H1 (cell line): ENCODE measurements around the gene AIDA. TPM values are rescaled to one million over a fixed set of nuclear protein-coding genes. Genes with fewer than 3 reads are reported as not detected.

ENCODE experiments used
- CREB1 ChIP-seq: IDR thresholded peaks from 2 replicates; pipeline ENCODE4 v1.6.1; 2012; ENCODE audit warnings: inconsistent platforms
- polyA plus RNA-seq, 7 experiments: library from polyadenylated mRNA; depleted of rRNA in 3 of 7; stranded (reverse) in 5 of 7; unstranded in 2 of 7; fragments of >200 nt in 5 of 7; fragments of 200-250 nt in 2 of 7; gene quantifications; 1 replicate in 5 of 7; 2 replicates in 1 of 7; 4 replicates in 1 of 7; pipeline versions ENCODE4 v1.2.1 to v1.2.3, GENCODE V29; 2011 to 2013; ENCODE audit warnings: missing spikeins in 2 of 7, mixed read lengths in 2 of 7
- total RNA-seq: library from RNA; stranded (reverse); fragmentation: NEBNext Ultra II Directional; extraction: Animal tissue kit (Norgen Biotek cat#: 25700); gene quantifications from 2 replicates; pipeline ENCODE4 v1.2.1, GENCODE V29; 2021
- TF ChIP-seq, protein P1 (sequence below): fragments of 300-600 bp; sonication (generic); IDR thresholded peaks from 2 replicates; pipeline ENCODE4 v1.7.1; 2012; ENCODE audit warnings: low read length, moderate library complexity, mild to moderate bottlenecking, inconsistent platforms; ENCODE audit not compliant: insufficient replicate concordance

AIDA gene
- total and polyA plus RNA-seq, 2 of the 8 experiments (the other 6 are each of a cell fraction or from before 2014, with no cell fraction given), result 52.5 to 103 TPM

DNA sequence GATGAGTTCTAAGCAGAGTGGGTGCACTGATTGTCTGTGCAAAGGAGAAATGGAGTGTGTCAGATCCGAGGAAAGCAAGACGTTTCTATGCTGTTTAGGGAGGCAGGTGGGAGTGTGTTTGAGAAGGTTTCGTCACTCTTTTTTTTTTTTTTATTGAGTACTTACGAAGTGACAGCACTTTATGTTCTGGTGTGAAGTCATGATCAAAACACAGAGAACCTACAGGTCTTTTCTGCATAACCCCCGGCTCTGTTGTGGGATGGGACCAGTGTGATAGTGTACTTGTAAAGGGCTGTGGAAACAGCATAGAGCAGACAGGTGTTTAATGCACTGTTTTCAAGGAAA, 67.7 kb downstream of the AIDA start (continued):
- TF ChIP-seq, protein P1, sequence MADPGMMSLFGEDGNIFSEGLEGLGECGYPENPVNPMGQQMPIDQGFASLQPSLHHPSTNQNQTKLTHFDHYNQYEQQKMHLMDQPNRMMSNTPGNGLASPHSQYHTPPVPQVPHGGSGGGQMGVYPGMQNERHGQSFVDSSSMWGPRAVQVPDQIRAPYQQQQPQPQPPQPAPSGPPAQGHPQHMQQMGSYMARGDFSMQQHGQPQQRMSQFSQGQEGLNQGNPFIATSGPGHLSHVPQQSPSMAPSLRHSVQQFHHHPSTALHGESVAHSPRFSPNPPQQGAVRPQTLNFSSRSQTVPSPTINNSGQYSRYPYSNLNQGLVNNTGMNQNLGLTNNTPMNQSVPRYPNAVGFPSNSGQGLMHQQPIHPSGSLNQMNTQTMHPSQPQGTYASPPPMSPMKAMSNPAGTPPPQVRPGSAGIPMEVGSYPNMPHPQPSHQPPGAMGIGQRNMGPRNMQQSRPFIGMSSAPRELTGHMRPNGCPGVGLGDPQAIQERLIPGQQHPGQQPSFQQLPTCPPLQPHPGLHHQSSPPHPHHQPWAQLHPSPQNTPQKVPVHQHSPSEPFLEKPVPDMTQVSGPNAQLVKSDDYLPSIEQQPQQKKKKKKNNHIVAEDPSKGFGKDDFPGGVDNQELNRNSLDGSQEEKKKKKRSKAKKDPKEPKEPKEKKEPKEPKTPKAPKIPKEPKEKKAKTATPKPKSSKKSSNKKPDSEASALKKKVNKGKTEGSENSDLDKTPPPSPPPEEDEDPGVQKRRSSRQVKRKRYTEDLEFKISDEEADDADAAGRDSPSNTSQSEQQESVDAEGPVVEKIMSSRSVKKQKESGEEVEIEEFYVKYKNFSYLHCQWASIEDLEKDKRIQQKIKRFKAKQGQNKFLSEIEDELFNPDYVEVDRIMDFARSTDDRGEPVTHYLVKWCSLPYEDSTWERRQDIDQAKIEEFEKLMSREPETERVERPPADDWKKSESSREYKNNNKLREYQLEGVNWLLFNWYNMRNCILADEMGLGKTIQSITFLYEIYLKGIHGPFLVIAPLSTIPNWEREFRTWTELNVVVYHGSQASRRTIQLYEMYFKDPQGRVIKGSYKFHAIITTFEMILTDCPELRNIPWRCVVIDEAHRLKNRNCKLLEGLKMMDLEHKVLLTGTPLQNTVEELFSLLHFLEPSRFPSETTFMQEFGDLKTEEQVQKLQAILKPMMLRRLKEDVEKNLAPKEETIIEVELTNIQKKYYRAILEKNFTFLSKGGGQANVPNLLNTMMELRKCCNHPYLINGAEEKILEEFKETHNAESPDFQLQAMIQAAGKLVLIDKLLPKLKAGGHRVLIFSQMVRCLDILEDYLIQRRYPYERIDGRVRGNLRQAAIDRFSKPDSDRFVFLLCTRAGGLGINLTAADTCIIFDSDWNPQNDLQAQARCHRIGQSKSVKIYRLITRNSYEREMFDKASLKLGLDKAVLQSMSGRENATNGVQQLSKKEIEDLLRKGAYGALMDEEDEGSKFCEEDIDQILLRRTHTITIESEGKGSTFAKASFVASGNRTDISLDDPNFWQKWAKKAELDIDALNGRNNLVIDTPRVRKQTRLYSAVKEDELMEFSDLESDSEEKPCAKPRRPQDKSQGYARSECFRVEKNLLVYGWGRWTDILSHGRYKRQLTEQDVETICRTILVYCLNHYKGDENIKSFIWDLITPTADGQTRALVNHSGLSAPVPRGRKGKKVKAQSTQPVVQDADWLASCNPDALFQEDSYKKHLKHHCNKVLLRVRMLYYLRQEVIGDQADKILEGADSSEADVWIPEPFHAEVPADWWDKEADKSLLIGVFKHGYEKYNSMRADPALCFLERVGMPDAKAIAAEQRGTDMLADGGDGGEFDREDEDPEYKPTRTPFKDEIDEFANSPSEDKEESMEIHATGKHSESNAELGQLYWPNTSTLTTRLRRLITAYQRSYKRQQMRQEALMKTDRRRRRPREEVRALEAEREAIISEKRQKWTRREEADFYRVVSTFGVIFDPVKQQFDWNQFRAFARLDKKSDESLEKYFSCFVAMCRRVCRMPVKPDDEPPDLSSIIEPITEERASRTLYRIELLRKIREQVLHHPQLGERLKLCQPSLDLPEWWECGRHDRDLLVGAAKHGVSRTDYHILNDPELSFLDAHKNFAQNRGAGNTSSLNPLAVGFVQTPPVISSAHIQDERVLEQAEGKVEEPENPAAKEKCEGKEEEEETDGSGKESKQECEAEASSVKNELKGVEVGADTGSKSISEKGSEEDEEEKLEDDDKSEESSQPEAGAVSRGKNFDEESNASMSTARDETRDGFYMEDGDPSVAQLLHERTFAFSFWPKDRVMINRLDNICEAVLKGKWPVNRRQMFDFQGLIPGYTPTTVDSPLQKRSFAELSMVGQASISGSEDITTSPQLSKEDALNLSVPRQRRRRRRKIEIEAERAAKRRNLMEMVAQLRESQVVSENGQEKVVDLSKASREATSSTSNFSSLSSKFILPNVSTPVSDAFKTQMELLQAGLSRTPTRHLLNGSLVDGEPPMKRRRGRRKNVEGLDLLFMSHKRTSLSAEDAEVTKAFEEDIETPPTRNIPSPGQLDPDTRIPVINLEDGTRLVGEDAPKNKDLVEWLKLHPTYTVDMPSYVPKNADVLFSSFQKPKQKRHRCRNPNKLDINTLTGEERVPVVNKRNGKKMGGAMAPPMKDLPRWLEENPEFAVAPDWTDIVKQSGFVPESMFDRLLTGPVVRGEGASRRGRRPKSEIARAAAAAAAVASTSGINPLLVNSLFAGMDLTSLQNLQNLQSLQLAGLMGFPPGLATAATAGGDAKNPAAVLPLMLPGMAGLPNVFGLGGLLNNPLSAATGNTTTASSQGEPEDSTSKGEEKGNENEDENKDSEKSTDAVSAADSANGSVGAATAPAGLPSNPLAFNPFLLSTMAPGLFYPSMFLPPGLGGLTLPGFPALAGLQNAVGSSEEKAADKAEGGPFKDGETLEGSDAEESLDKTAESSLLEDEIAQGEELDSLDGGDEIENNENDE, result no peak
- TF ChIP-seq CREB1, result no peak
- TF ChIP-seq, all 59 proteins: peak for 0
